ENCODE measurements around the gene ZNF700.
"Not testable (repeated sequence)": the region's sequence is repeated elsewhere in the genome, so short reads cannot be mapped to it uniquely, and the experiment has no call there.

Gene ZNF700

GRCh38 chr19:11931513-11931912 lies 6.6 kb downstream of the ZNF700 start:
- DNase-seq = no peak
- intact Hi-C loops (cut with DNase I) = no loop called here

DNA sequence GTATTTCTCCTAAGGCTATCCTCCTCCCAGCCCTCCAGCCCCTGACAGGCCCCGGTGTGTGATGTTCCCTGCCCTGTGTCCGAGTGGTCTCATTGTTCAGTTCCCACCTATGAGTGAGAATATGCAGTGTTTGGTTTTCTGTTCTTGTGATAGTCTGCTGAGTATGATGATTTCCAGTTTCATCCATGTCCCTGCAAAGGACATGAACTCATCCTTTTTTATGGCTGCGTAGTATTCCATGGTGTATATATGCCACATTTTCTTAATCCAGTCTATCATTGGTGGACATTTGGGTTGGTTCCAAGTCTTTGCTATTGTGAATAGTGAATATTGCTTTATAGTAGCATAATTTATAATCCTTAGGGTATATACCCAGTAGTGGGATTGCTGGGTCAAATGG lies 10.9 kb downstream of the ZNF700 start:
- DNase-seq; intact Hi-C loops (cut with DNase I): not testable (repeated sequence)

DNA sequence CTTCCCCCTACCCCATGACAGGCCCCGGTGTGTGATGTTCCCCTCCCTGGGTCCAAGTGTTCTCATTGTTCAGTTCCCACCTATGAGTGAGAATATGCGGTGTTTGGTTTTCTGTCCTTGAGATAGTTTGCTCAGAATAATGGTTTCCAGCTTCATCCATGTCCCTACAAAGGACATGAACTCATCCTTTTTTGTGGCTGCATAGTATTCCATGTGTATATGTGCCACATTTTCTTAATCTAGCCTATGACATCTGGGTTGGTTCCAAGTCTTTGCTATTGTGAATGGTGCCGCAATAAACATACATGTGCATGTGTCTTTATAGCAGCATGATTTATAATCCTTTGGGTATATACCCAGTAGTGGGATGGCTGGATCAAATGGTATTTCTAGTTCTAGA lies 13.5 kb downstream of the ZNF700 start:
- intact Hi-C loops (cut with DNase I); DNase-seq: not testable (repeated sequence)

DNA sequence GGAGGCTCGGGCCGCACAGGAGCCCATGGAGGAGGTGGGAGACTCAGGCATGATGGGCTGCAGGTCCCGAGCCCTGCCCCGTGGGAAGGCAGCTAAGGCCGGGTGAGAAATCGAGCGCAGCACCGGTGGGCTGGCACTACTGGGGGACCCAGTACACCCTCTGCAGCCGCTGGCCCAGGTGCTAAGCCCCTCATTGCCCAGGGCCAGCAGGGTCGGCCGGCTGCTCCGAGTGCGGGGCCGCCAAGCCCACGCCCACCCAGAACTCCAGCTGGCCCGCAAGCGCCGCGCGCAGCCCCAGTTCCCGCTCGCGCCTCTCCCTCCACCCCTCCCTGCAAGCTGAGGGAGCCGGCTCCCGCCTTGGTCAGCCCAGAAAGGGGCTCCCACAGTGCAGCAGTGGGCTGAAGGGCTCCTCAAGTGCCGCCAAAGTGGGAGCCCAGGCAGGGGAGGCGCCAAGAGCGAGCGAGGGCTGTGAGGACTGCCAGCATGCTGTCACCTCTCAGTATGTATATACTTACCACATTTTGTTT lies 16.5 kb downstream of the ZNF700 start:
- intact Hi-C loops (cut with DNase I); DNase-seq: not testable (repeated sequence)

DNA sequence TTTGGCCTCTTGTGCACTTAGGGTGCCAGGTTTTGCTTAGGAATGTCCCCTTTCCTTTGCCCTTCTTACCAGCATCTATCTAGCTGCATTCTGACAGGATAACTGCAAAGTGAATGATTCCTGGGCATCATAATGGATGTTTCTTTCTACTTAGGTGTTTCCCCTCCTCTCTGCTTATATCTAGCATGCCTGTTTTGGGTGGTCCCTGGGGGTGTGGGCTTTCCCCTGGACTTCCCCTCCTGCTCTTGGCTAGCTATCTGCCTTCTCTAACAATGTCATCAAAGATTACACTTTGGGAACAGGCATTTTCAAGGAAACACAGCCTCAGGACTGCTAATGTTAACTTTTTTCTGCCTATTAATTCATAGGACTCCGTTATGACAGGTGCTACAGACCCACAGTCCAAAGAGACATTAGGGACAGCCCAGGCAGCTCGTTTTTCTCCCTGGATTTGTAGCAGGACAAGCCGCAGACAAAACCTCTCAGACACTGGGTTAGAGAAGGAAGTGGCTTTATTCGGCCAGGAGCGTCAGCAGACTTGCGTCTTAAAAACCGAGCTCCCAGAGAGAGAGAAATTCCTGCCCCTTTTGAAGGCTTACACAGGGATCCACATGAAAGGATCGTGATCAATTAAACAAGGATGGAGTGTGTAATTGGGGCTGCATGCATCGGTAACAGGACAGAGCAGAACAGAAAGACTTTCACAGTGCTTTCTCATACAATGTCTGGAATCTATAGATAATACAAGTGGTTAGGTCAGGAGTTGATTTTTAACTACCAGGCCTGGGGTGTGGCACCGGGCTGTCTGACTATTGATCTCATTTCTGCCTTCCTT lies 17.3 kb downstream of the ZNF700 start:
- no peak for DNase-seq
- intact Hi-C loops (cut with DNase I) = no loop called here

DNA sequence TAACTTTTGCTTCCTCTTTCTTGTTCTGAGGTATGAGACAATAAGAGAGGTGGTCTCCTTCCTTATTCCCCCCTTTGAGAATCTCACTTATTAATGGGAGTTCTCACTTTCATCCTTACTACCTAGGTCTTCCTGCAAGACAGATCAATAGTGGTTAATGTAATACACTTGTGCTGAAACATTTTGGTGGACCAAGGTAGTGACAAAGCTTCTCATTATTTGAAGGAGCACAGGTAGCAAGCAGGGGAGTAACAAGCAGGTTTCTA lies 17.9 kb downstream of the ZNF700 start:
- DNase-seq = no peak

DNA sequence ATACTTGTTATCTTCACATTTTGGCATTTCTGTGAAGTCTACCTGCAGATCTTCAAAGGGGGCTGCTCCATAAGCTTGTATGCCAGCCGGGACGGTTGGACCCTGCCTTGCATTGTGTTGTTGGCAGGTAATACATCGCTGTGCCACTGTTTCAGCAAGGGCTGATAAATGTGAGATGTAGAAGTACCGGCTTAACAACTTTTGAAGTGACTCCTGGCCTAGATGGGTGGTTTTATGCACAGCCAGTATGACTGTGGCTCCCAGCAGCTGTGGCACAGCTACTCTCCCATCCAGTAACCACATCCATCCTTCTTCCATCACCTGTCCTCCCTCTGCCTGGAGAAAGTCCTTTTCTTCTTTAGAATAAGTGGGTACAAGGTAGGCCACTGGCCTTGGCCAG lies 19.7 kb downstream of the ZNF700 start:
- intact Hi-C loops (cut with DNase I) = no loop called here
- no peak for DNase-seq

More for the DNA sequence above, 17.9 kb downstream of the ZNF700 start:
- intact Hi-C loops (cut with DNase I) = no loop called here

GRCh38 chr19:11948646-11949045 lies 23.7 kb downstream of the ZNF700 start:
- DNase-seq = no peak
- intact Hi-C loops (cut with DNase I) = no loop called here

DNA sequence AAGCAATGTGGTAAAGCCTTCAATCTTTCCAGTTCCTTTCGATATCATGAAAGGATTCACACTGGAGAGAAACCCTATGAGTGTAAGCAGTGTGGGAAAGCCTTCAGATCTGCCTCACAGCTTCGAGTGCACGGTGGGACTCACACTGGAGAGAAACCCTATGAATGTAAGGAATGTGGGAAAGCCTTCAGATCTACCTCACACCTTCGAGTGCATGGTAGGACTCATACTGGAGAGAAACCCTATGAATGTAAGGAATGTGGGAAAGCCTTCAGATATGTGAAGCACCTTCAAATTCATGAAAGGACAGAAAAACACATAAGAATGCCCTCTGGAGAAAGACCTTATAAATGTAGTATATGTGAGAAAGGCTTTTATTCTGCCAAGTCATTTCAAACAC lies 24.3 kb downstream of the ZNF700 start:
- intact Hi-C loops (cut with DNase I) = no loop called here
- DNase-seq = no peak

DNA sequence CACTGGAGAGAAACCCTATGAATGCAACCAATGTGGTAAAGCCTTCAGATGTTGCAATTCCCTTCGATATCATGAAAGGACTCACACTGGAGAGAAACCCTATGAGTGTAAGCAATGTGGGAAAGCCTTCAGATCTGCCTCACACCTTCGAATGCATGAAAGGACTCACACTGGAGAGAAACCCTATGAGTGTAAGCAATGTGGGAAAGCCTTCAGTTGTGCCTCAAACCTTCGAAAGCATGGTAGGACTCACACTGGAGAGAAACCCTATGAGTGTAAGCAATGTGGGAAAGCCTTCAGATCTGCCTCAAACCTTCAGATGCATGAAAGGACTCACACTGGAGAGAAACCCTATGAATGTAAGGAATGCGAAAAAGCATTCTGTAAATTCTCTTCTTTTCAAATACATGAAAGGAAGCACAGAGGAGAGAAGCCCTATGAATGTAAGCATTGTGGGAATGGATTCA lies 24.7 kb downstream of the ZNF700 start:
- intact Hi-C loops (cut with DNase I); DNase-seq: not testable (repeated sequence)

DNA sequence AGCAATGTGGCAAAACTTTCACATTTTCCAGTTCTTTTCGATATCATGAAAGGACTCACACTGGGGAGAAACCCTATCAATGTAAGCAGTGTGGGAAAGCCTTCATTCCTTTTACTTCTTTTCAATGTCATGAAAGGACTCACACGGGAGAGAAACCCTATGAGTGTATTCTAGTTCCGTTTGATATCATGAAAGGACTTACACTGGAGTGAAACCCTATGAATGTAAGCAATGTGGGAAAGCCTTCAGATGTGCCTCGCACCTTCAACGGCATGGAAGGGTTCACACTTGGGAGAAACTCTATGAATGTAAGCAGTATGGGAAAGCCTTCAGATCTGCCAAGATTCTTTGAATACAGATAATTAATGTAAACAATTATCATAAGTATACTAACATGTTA lies 25.4 kb downstream of the ZNF700 start:
- no peak for DNase-seq
- intact Hi-C loops (cut with DNase I) = no loop called here

- DNase-seq = peak; percentile 39 to 96 (median 76)
- intact Hi-C loops (cut with DNase I) = loop anchor here (1.0 to 2.0 kb wide), 3 partner anchors 26 to 177 kb away; partner anchors contain the start of genes ZNF20 and ZNF700
These were observed 38.9 kb downstream of the ZNF700 start for GRCh38 chr19:11963566-11964355.

DNA sequence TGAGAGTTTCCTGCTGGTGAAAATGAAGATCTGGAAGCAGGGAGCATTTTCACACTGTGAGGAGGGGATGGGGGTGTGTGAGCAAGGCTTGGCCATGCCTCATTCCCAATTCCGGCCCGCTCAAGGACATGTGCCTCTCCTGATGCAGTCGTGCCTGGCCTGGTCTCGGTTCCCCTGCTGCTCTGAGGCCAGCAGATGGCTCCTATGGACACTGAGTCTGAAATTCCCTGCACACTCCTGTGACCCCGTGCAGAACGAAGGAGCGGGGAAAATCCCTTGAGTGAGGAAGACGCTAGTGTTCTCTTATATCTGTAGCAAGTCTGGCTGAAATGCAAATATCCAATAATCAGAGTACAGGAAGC lies 39.6 kb downstream of the ZNF700 start:
- intact Hi-C loops (cut with DNase I) = loop anchor here (1.0 to 2.0 kb wide), 3 partner anchors 25 to 176 kb away; partner anchors contain the start of genes ZNF20 and ZNF700
- DNase-seq = peak in 1 of 10 donors; percentile 74

- DNase-seq = peak; percentile 80 to 99 (median 94)
- intact Hi-C loops (cut with DNase I) = loop anchor here (1.0 to 2.0 kb wide), 3 partner anchors 24 to 175 kb away; partner anchors contain the start of genes ZNF20 and ZNF700
These were observed 40.1 kb downstream of the ZNF700 start, which contains the start of gene ZNF763 for GRCh38 chr19:11964858-11965645. ZNF763 (plus strand) TSS chr19:11965040; CDS start chr19:11965209, 169 bp downstream.

DNA sequence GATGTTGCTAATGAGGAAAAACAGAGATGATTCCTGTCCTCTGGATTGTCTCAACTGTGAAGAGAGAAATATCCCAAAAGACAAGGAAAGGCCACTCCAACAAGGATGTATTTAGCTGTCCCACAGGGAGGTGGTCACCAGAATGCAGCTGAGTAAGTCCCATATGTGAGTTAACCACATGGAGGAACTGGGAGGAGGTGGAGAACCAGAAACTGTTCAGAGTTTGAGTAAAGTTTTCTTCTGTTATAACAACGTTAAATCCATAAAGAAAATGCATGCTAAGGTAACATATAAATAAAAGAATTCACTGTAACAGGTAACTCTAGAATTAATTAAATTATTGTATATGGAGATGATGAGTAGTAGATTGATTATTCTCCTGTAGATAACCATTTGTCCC lies 45.3 kb downstream of the ZNF700 start:
- DNase-seq = no peak
- intact Hi-C loops (cut with DNase I) = no loop called here

DNA sequence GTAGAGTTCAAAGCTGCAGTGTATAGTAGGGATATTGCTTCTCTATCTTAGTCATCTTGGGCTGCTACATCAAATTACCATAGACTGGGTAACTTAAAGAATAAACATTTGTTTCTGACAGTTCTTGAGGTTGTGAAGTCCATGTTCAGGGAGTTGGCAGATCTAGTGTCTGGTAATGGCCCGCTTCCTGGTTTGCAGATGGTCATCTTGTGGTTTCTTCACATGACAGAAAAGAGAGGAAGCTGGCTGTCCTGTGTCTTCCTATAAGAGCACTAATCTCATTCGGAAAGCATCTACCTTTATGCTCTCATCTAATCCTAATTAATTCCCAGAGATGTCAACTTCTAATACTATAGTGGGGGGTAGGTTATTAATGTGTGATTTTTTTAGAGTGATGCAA lies 46.1 kb downstream of the ZNF700 start:
- DNase-seq = no peak
- intact Hi-C loops (cut with DNase I) = no loop called here

DNA sequence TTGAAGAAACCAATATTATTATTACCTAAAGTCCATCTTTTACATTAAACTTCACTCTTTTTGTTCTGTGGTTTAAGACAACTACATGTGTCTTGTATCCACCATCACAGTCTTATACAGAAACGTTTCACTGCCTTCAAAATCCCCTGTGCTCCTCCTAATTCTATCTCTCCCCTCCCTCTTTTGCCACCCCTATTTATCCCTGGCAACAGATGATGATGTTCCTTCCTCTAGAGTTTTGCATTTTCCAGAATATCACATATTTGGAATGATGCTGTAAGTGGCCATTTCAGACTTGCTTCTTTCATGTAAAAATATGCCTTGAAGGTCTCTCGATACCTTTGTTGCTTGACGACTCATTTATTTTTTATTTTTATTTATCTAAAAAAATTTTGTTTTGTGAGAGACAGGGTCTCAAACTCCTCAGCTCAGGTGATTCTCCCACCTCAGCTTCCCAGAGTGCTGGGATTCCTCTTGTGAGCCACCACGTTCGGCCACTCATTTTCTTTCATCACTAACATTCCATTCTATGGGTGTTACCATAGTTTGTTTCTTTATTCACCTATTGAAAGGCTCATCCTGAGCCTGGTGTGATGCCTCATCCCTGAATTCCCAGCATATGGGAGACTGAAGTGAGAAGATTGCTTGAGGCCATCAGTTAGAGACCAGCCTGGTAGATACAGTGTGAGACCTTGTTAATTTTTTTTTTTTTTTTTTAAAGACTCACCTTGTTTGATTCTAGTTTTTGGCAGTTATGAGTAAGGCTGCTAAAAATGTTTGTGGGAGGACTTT lies 48.3 kb downstream of the ZNF700 start:
- intact Hi-C loops (cut with DNase I) = no loop called here
- DNase-seq = no peak

DNA sequence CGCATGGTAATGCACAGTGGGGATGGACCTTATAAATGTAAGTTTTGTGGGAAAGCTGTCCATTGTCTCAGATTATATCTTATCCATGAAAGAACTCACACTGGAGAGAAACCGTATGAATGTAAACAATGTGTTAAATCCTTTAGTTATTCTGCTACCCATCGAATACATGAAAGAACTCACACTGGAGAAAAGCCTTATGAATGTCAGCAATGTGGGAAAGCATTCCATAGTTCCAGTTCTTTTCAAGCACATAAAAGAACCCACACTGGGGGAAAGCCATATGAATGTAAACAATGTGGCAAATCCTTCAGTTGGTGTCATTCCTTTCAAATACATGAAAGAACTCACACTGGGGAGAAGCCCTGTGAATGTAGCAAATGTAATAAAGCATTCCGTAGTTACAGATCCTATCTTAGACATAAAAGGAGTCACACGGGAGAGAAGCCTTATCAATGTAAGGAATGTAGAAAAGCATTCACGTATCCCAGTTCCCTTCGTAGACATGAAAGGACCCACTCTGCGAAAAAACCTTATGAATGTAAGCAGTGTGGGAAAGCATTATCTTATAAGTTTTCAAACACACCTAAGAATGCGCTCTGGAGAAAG lies 53.7 kb downstream of the ZNF700 start:
- intact Hi-C loops (cut with DNase I) = no loop called here
- DNase-seq = no peak

- intact Hi-C loops (cut with DNase I) = no loop called here
- no peak for DNase-seq
These were observed 54.6 kb downstream of the ZNF700 start for GRCh38 chr19:11979527-11979926.

Measured in posterior cingulate gyrus (tissue), 11 donors.